ENCODE results near the gene SORBS2. TPM values are rescaled to one million over a fixed set of nuclear protein-coding genes. Genes with fewer than 3 reads are reported as not detected.

Gene SORBS2
- total RNA-seq, 4 donors from 2014 or later: 821 to 1,626 (median 1,353) TPM

DNA sequence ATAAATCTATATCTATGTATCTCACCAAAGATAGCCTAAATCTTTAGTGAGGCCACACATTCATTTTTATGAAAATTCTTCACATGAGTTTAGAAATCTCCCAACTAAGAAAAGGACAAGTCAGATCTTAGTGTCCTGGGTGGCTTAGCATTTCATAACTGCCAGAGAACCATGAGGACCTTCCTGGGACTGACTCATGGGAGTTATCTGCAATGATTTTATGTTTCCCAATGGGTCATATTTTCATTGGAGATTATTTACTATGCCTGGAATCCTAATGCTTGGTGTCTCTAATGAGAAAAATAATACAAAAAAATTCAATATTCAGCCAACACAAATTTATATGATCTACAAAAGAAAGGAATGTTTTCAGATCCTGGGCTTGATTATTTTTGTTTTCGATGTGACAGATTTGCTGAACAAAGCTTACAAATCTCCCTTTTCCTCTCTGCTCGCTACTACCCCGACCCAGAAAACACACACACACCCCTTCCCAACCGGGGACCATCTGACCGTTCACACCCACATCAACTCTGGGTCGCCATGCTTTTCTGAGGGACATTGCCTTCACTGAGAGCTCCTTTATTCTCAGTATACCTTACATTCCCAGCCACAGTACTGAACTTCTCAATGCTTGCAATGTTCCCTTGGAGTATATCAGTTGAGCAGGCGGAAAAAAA lies 40.1 kb downstream of the SORBS2 start:
- H3K27ac ChIP-seq (replicated peaks in 1 of 4): peak overlapping the region; percentile 38 to 71 (median 52)
- WGBS: 69% methylated on average over 7 of the region's 7 CpGs
- intact Hi-C loops (cut with DNase I): no loop called here
- TF ChIP-seq POLR2A (IDR thresholded peaks at IDR 0.05; ENCODE audit: low read depth) (no peak), EP300 (IDR thresholded peaks at IDR 0.05) (no peak), POLR2AphosphoS5 (IDR thresholded peaks at IDR 0.05) (no peak)
- TF ChIP-seq, protein P1, sequence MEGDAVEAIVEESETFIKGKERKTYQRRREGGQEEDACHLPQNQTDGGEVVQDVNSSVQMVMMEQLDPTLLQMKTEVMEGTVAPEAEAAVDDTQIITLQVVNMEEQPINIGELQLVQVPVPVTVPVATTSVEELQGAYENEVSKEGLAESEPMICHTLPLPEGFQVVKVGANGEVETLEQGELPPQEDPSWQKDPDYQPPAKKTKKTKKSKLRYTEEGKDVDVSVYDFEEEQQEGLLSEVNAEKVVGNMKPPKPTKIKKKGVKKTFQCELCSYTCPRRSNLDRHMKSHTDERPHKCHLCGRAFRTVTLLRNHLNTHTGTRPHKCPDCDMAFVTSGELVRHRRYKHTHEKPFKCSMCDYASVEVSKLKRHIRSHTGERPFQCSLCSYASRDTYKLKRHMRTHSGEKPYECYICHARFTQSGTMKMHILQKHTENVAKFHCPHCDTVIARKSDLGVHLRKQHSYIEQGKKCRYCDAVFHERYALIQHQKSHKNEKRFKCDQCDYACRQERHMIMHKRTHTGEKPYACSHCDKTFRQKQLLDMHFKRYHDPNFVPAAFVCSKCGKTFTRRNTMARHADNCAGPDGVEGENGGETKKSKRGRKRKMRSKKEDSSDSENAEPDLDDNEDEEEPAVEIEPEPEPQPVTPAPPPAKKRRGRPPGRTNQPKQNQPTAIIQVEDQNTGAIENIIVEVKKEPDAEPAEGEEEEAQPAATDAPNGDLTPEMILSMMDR (IDR thresholded peaks at IDR 0.05): no peak
- peak overlapping the region; percentile 6 to 50 (median 42) for H3K4me3 ChIP-seq
- no peaks in the 10 kb centered on the region for H3K27me3 ChIP-seq
- peaks cover 8 to 17% (median 13%) of the 10 kb centered on the region in 4 donors for H3K4me1 ChIP-seq
- peaks cover 0 to 7% (median 0%) of the 10 kb centered on the region in 4 donors for H3K9me3 ChIP-seq
- no peak for DNase-seq (ENCODE audit: extremely low spot score)
- H3K36me3 ChIP-seq: no peaks in the 10 kb centered on the region

DNA sequence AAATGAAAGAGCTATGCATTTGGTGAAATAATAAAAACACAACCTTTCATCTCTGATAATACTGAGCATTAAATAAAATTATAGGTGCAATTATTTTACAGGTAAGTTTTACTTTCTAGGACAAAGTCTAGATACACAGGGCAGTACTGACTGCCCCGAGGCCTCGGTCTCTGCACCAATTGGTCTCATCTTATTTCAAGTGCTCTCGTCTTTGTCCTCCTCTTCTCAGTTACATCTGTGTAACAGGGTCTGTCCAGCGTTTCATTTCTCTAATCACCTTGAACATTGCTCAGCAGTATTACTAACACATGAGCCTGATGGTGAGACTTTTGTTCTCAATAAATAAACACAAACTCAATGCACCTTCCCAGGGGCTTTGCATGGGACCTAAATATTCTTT lies 44.5 kb downstream of the SORBS2 start:
- TF ChIP-seq EP300 (IDR thresholded peaks at IDR 0.05) (no peak), POLR2AphosphoS5 (IDR thresholded peaks at IDR 0.05) (no peak), POLR2A (IDR thresholded peaks at IDR 0.05; ENCODE audit: low read depth) (no peak)
- TF ChIP-seq, protein P1 (IDR thresholded peaks at IDR 0.05): no peak
- peaks cover 0 to 7% (median 0%) of the 10 kb centered on the region in 4 donors for H3K9me3 ChIP-seq
- 96% methylated on average over 4 of the region's 4 CpGs for WGBS
- no peak overlapping the region for H3K4me3 ChIP-seq
- intact Hi-C loops (cut with DNase I): no loop called here
- DNase-seq (ENCODE audit: extremely low spot score): no peak
- peaks cover 0 to 3% (median 0%) of the 10 kb centered on the region in 4 donors for H3K4me1 ChIP-seq
- H3K27me3 ChIP-seq: no peaks in the 10 kb centered on the region
- H3K36me3 ChIP-seq: no peaks in the 10 kb centered on the region
- H3K27ac ChIP-seq (replicated peaks in 1 of 4): no peak overlapping the region

DNA sequence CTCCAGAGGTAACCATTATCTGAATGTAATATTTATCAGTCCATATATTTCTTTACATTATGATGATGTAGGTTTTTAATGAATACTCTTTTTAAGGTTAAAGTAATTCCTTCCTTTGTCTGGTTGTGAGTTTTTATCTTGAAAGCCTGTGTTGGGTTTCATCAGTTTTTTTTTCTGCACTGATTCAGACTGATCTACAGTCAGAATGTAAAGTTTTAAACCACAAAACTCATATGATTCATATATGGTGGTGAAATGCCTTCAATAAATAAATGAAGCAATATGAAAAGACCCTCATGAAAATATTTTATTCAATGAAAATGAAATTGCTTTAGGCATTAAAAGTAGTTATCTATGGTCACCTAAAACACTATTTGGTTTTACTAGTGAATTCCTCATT lies 47.1 kb downstream of the SORBS2 start:
- Histone ChIP-seq H3K27ac (replicated peaks in 1 of 4) (no peak overlapping the region), H3K4me3 (no peak overlapping the region), H3K27me3 (no peaks in the 10 kb centered on the region), H3K36me3 (no peaks in the 10 kb centered on the region), H3K9me3 (no peaks in the 10 kb centered on the region), H3K4me1 (peaks cover 0 to 13% (median 4%) of the 10 kb centered on the region in 4 donors)
- TF ChIP-seq, protein P1 (IDR thresholded peaks at IDR 0.05): no peak
- TF ChIP-seq EP300 (IDR thresholded peaks at IDR 0.05) (no peak), POLR2A (IDR thresholded peaks at IDR 0.05; ENCODE audit: low read depth) (no peak), POLR2AphosphoS5 (IDR thresholded peaks at IDR 0.05) (no peak)
- intact Hi-C loops (cut with DNase I): no loop called here
- DNase-seq (ENCODE audit: extremely low spot score): no peak

DNA sequence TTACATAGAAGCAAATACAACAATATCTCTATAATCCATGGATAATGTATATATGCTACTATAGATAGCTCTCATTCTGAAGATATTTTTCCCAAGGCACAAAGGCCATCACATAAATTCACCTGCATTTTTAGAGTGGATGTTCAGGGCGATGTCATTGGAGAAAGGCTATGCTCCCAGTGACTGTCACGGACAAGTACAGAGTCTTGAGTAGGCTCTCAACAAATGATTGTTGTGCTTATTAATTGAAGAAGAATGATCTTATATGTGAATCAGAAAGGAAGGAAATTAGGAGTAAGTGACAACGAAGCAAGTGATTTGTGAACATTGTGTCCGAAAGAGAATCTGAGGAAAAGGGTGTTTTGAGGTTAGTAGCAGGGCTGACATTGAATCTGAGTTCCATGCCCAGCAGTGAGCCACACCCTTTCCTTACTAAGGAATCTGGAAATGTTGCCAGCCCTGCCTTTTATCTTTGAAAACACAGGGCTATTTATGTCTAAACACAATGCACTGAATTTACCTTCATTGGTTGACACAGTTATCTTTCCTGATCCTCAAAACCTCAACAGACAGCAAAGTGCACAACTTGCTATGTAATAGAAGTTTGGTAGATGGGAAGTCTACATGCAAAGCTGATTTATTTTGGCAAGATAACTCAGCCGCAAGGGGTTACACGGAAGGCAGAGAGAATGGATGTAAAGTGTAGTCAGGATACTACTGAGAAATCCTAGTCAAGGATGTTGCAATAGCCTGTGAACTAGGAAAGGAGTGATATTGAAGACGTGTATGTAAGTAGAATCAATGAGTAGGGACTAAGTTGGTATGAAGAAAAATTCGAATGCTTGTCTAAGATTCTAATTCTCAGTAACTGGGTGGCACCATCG lies 50.4 kb downstream of the SORBS2 start:
- Histone ChIP-seq H3K27me3 (no peaks in the 10 kb centered on the region), H3K36me3 (peaks cover 0 to 6% (median 0%) of the 10 kb centered on the region in 4 donors), H3K27ac (replicated peaks in 1 of 4) (peak overlapping the region in 3 of 4 donors; percentile 13 to 42 (median 40)), H3K4me1 (peaks cover 0 to 27% (median 8%) of the 10 kb centered on the region in 4 donors), H3K4me3 (peak overlapping the region in 1 of 4 donors; percentile 11), H3K9me3 (no peaks in the 10 kb centered on the region)
- TF ChIP-seq POLR2AphosphoS5 (IDR thresholded peaks at IDR 0.05) (peak; percentile 21 to 29), EP300 (IDR thresholded peaks at IDR 0.05) (no peak)
- TF ChIP-seq, protein P1 (IDR thresholded peaks at IDR 0.05): no peak
- intact Hi-C loops (cut with DNase I): no loop called here
- 81% methylated on average over 9 of the region's 9 CpGs for WGBS
- DNase-seq (ENCODE audit: extremely low spot score): peak; percentile 29
